HEK293 (cell line): Measurements from ENCODE around the gene STIL.

ENCODE experiments used
- ZNF629 ChIP-seq: fragments of 450-650 bp; formaldehyde crosslinking; IDR thresholded peaks from 2 replicates; pipeline ENCODE4 v1.5.1; 2017; ENCODE audit warnings: missing biosample characterization, missing genetic modification characterization
- TF ChIP-seq, protein P1 (sequence below): fragments of 450-650 bp; formaldehyde crosslinking; IDR thresholded peaks from 2 replicates; pipeline ENCODE4 v1.5.1; 2016; ENCODE audit warnings: missing biosample characterization, missing genetic modification characterization
- TF ChIP-seq, protein P2 (sequence below): IDR thresholded peaks from 2 replicates; pipeline ENCODE4 v1.6.1; 2011; ENCODE audit warnings: mild to moderate bottlenecking, low read depth, low read length, borderline replicate concordance

DNA sequence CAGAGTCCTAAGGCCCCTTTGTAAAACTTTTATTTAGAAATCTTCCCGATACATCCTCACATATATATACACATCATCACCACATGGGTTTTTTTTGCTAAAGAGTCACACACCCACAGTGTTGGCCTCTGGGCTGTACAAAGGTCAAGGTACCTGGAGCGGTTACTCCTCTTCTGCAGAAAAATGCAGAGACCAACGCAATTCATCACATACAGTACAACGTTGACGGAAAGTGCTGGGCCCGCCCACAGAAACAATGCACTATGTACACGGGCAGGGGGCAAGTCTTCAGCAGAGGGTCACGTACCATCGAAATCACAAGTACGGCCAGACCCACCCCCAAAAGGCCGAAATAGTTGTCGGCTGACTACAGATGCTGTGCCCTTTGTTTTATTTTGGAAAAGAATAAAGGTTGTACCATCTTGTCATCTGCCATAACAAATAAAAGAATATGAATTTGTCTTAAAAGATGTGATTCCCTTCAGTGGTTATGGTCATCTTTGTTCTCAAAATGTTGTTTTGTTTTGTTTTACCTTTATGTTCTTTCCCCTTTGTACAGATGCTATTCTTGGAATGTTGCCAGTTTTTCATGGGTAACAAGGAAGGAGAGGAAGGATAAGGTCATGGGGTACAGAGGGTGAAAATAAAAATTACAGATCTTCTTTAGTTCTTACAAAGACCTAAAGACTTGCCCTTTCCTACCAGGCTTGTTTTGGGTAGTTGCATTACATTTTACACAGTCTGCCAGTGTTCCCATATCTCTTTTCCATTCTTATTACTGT lies 97.5 kb downstream of the STIL start:
- TF ChIP-seq, protein P1, sequence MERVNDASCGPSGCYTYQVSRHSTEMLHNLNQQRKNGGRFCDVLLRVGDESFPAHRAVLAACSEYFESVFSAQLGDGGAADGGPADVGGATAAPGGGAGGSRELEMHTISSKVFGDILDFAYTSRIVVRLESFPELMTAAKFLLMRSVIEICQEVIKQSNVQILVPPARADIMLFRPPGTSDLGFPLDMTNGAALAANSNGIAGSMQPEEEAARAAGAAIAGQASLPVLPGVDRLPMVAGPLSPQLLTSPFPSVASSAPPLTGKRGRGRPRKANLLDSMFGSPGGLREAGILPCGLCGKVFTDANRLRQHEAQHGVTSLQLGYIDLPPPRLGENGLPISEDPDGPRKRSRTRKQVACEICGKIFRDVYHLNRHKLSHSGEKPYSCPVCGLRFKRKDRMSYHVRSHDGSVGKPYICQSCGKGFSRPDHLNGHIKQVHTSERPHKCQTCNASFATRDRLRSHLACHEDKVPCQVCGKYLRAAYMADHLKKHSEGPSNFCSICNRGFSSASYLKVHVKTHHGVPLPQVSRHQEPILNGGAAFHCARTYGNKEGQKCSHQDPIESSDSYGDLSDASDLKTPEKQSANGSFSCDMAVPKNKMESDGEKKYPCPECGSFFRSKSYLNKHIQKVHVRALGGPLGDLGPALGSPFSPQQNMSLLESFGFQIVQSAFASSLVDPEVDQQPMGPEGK (tag by site-specific recombination) = no peak
- TF ChIP-seq ZNF629 (tag by site-specific recombination) = no peak
- TF ChIP-seq, protein P2, sequence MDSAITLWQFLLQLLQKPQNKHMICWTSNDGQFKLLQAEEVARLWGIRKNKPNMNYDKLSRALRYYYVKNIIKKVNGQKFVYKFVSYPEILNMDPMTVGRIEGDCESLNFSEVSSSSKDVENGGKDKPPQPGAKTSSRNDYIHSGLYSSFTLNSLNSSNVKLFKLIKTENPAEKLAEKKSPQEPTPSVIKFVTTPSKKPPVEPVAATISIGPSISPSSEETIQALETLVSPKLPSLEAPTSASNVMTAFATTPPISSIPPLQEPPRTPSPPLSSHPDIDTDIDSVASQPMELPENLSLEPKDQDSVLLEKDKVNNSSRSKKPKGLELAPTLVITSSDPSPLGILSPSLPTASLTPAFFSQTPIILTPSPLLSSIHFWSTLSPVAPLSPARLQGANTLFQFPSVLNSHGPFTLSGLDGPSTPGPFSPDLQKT = no peak
